ENCODE data around the gene PSMD1. TPM values are rescaled to one million over a fixed set of nuclear protein-coding genes. Genes with fewer than 3 reads are reported as not detected.
"Not testable (repeated sequence)": the region's sequence is repeated elsewhere in the genome, so short reads cannot be mapped to it uniquely, and the experiment has no call there.

PSMD1 gene
- total and polyA plus RNA-seq, 2 experiments from 2014 or later = 102 to 106 TPM

DNA sequence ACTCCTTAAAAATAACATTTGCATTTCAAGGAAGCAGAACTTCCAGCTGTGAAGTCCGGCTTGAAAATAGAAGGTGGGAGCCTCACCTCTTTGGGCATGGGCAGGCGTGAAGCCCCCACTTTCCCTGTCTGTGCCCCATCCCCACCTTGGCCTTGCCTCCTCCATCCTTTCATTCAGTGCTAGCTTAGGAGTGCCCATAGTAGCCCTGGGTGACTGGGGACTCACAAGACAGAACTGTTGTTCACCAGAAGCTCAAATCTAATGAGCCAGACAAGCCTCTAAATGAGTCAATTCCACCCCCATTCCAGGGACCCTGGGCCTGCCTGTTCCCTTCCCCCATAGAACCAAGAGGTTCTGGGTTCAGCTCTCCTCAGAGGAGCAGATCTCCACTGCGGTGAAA lies 40.7 kb upstream of the PSMD1 start:
- H3K27ac ChIP-seq = no peak overlapping the region
- in situ Hi-C loops (cut with MboI) = no loop called here
- H3K4me1 ChIP-seq (ENCODE audit: insufficient read depth) = no peaks in the 10 kb centered on the region
- no peak overlapping the region for H3K4me2 ChIP-seq (ENCODE audit: unreplicated experiment)
- H4K20me1 ChIP-seq (ENCODE audit: insufficient read depth) = no peaks in the 10 kb centered on the region
- no peaks in the 10 kb centered on the region for H3K36me3 ChIP-seq (ENCODE audit: low read depth)
- no peaks in the 10 kb centered on the region for H3F3A ChIP-seq (ENCODE audit: insufficient read depth)
- no peak for DNase-seq
- no peaks in the 10 kb centered on the region for H3K79me2 ChIP-seq (ENCODE audit: insufficient read depth)
- no peaks in the 10 kb centered on the region for H3K9me3 ChIP-seq (ENCODE audit: low read depth)
- no peak overlapping the region for H2AFZ ChIP-seq
- TF ChIP-seq EZH2 (IDR thresholded peaks at IDR 0.05; ENCODE audit: insufficient read depth, poor library complexity, severe bottlenecking) = no peak
- no peak for TF ChIP-seq EZH2phosphoT487 (IDR thresholded peaks at IDR 0.05; ENCODE audit: insufficient read depth, low read depth)
- H3K9me2 ChIP-seq (ENCODE audit: insufficient read depth) = no peaks in the 10 kb centered on the region
- H3K4me3 ChIP-seq = no peak overlapping the region
- no peak overlapping the region for H3K9ac ChIP-seq
- WGBS, 2 experiments (ENCODE audit: low coverage in 1 of 2, low lambda C conversion rate in 2 of 2, missing lambda C conversion rate in 2 of 2) = 60 to 65% methylated on average over 3 of the region's 3 CpGs
- peaks cover 48% of the 10 kb centered on the region for H3K27me3 ChIP-seq (replicated peaks; ENCODE audit: insufficient read depth)

DNA sequence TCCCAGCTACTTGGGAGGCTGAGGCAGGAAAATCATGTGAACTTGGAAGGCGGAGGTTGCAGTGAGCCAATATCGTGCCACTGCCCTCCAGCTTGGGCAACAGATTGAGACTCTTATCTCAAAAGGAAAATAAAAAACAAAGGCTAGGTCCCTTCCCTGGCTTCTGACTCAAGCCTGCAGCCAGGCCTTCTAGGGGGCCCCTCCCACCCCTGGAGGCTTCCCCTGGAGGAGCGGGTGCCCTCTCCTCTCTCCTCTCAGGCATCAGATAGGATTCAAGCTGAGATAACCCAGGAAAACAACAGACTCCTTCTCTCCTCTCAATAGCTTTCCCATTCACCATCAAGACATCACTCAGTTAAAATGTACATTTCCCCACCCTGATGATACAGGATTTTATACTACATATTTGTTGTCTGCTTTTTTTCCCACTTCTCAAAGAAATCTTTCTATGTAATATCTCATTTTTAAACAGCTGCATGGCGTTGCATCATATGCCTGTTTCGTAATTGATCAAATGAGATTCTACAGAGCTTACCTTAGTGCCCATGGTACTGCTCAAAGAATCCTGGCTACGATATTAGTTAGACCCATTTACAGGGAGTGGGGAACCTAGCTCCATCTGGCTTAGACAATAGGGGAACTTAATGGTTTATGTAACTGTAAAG lies 40.0 kb upstream of the PSMD1 start:
- no peaks in the 10 kb centered on the region for H3K4me1 ChIP-seq (ENCODE audit: insufficient read depth)
- no peak overlapping the region for H3K4me3 ChIP-seq
- DNase-seq = no peak

DNA sequence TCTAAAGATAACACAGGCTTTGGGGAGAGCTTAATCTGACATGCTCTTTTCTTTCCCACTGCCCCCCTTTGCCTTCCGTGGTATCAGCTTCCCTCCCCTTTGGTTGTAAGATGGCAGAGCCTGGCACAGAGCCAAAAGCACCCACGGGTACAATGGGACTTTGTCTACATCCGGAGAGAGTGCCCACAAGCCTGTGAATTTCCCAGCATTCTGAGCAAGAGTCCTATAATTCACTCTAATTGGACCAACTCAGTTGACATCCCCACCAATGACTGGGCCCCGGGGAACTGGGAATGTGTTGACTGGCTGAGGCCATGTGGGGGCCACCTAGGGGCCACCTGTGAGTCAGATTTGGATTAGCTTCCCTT lies 39.5 kb upstream of the PSMD1 start:
- Histone ChIP-seq H3K9ac (no peak overlapping the region), H3K36me3 (ENCODE audit: low read depth) (no peaks in the 10 kb centered on the region), H3K27ac (no peak overlapping the region), H4K20me1 (ENCODE audit: insufficient read depth) (no peaks in the 10 kb centered on the region), H3K4me1 (ENCODE audit: insufficient read depth) (no peaks in the 10 kb centered on the region), H3K4me3 (no peak overlapping the region), H3K27me3 (replicated peaks; ENCODE audit: insufficient read depth) (peaks cover 52% of the 10 kb centered on the region), H3K4me2 (ENCODE audit: unreplicated experiment) (no peak overlapping the region), H2AFZ (no peak overlapping the region), H3K79me2 (ENCODE audit: insufficient read depth) (no peaks in the 10 kb centered on the region), H3K9me3 (ENCODE audit: low read depth) (no peaks in the 10 kb centered on the region), H3K9me2 (ENCODE audit: insufficient read depth) (no peaks in the 10 kb centered on the region), H3F3A (ENCODE audit: insufficient read depth) (no peaks in the 10 kb centered on the region)
- in situ Hi-C loops (cut with MboI) = no loop called here
- TF ChIP-seq EZH2phosphoT487 (IDR thresholded peaks at IDR 0.05; ENCODE audit: insufficient read depth, low read depth) (no peak), EZH2 (IDR thresholded peaks at IDR 0.05; ENCODE audit: insufficient read depth, poor library complexity, severe bottlenecking) (no peak)
- 40 to 52% methylated on average over 4 of the region's 4 CpGs for WGBS, 2 experiments (ENCODE audit: low coverage in 1 of 2, low lambda C conversion rate in 2 of 2, missing lambda C conversion rate in 2 of 2)
- DNase-seq = no peak

More for the DNA sequence above, 40.0 kb upstream of the PSMD1 start:
- H3K79me2 ChIP-seq (ENCODE audit: insufficient read depth) = no peaks in the 10 kb centered on the region
- H3K9me2 ChIP-seq (ENCODE audit: insufficient read depth) = no peaks in the 10 kb centered on the region
- no peaks in the 10 kb centered on the region for H3F3A ChIP-seq (ENCODE audit: insufficient read depth)
- H3K27ac ChIP-seq = no peak overlapping the region
- no peak overlapping the region for H2AFZ ChIP-seq
- 58 to 59% methylated on average over 5 to 6 of the region's 6 CpGs for WGBS, 2 experiments (ENCODE audit: low coverage in 1 of 2, low lambda C conversion rate in 2 of 2, missing lambda C conversion rate in 2 of 2)
- no peaks in the 10 kb centered on the region for H3K9me3 ChIP-seq (ENCODE audit: low read depth)
- peaks cover 51% of the 10 kb centered on the region for H3K27me3 ChIP-seq (replicated peaks; ENCODE audit: insufficient read depth)
- TF ChIP-seq EZH2phosphoT487 (IDR thresholded peaks at IDR 0.05; ENCODE audit: insufficient read depth, low read depth) (no peak), EZH2 (IDR thresholded peaks at IDR 0.05; ENCODE audit: insufficient read depth, poor library complexity, severe bottlenecking) (no peak)
- H3K36me3 ChIP-seq (ENCODE audit: low read depth) = no peaks in the 10 kb centered on the region
- in situ Hi-C loops (cut with MboI) = no loop called here
- H3K9ac ChIP-seq = no peak overlapping the region
- H4K20me1 ChIP-seq (ENCODE audit: insufficient read depth) = no peaks in the 10 kb centered on the region
- no peak overlapping the region for H3K4me2 ChIP-seq (ENCODE audit: unreplicated experiment)

DNA sequence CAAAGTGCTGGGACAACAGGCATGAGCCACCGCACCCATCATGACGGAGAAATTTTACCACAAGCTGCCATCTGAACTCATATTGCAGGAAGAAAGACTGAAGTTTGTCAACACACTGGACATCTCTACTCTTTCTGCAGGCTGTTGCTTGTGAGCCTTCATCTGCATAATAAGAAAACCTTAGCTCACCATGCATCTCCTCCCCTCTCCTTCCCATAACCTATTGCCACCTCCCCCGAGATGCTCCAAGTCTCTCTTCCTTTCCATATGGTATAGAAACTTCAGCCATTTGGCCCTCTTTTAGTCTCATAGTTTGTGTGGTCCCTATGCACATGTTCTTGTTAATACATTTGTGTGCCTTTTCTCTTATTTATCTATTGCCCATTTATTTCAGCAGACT lies 38.5 kb upstream of the PSMD1 start:
- Histone ChIP-seq H3F3A (ENCODE audit: insufficient read depth) (no peaks in the 10 kb centered on the region), H4K20me1 (ENCODE audit: insufficient read depth) (no peaks in the 10 kb centered on the region), H3K4me3 (no peak overlapping the region), H2AFZ (no peak overlapping the region), H3K9me2 (ENCODE audit: insufficient read depth) (no peaks in the 10 kb centered on the region), H3K27me3 (replicated peaks; ENCODE audit: insufficient read depth) (peaks cover 45% of the 10 kb centered on the region; the same call in 1 of the 2 replicates), H3K36me3 (ENCODE audit: low read depth) (no peaks in the 10 kb centered on the region), H3K79me2 (ENCODE audit: insufficient read depth) (no peaks in the 10 kb centered on the region), H3K27ac (no peak overlapping the region), H3K4me2 (ENCODE audit: unreplicated experiment) (no peak overlapping the region), H3K9me3 (ENCODE audit: low read depth) (no peaks in the 10 kb centered on the region), H3K4me1 (ENCODE audit: insufficient read depth) (no peaks in the 10 kb centered on the region), H3K9ac (no peak overlapping the region)
- TF ChIP-seq EZH2phosphoT487 (IDR thresholded peaks at IDR 0.05; ENCODE audit: insufficient read depth, low read depth) (no peak), EZH2 (IDR thresholded peaks at IDR 0.05; ENCODE audit: insufficient read depth, poor library complexity, severe bottlenecking) (no peak)
- 77 to 81% methylated on average over 3 of the region's 3 CpGs for WGBS, 2 experiments (ENCODE audit: low coverage in 1 of 2, low lambda C conversion rate in 2 of 2, missing lambda C conversion rate in 2 of 2)
- no peak for DNase-seq
- in situ Hi-C loops (cut with MboI) = no loop called here

DNA sequence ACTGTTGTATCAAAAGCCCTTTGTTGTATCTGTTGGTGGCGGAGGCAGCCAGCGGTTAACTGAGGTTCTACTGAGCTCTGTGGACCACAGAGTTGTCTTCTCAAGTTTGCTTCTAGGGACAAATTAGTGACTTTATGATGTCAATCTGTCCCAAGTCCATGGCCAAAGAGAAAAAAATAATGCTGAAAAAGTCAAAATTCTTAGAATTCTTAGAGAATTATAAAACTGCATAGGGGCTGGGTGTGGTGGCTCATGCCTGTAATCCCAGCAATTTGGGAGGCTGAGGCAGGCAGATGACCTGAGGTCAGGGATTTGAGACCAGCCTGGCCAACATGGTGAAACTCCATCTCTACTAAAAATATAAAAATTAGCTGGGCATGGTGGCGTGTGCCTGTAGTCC lies 31.6 kb upstream of the PSMD1 start:
- H3K36me3 ChIP-seq (ENCODE audit: low read depth); H3K27ac ChIP-seq; H3K9ac ChIP-seq; H3K9me3 ChIP-seq (ENCODE audit: low read depth); H3K79me2 ChIP-seq (ENCODE audit: insufficient read depth); H3K4me2 ChIP-seq (ENCODE audit: unreplicated experiment); H4K20me1 ChIP-seq (ENCODE audit: insufficient read depth); H3K4me1 ChIP-seq (ENCODE audit: insufficient read depth); H2AFZ ChIP-seq; in situ Hi-C loops (cut with MboI); H3K9me2 ChIP-seq (ENCODE audit: insufficient read depth); H3F3A ChIP-seq (ENCODE audit: insufficient read depth); H3K4me3 ChIP-seq; DNase-seq: not testable (repeated sequence)
- 65 to 66% methylated on average over 3 of the region's 3 CpGs for WGBS, 2 experiments (ENCODE audit: low coverage in 1 of 2, low lambda C conversion rate in 2 of 2, missing lambda C conversion rate in 2 of 2)
- peaks cover 22% of the 10 kb centered on the region for H3K27me3 ChIP-seq (replicated peaks; ENCODE audit: insufficient read depth)

Data from GM23248 (cell line).